Esophagus muscularis mucosa (tissue), 4 donors: Measurements from ENCODE around the gene PPARG.
"Not testable (repeated sequence)": the region's sequence is repeated elsewhere in the genome, so short reads cannot be mapped to it uniquely, and the experiment has no call there.

Experiments
- CTCF ChIP-seq, 3 experiments: fragments of 200-600 bp in 2 of 3; fragments of 450-650 bp in 1 of 3; sonication (generic) in 2 of 3; IDR thresholded peaks; one replicate each; pipeline ENCODE4 v1.5.1; 2017 to 2019; ENCODE audit warnings: antibody characterized with exemption in 3 of 3, mild to moderate bottlenecking in 2 of 3, moderate library complexity in 1 of 3
- EP300 ChIP-seq: sonication (generic); formaldehyde crosslinking; IDR thresholded peaks from one replicate; pipeline ENCODE4 v1.6.1; 2017; ENCODE audit warnings: antibody characterized with exemption
- POLR2A ChIP-seq: fragments of 450-650 bp; IDR thresholded peaks from one replicate; pipeline ENCODE4 v1.6.1; 2017; ENCODE audit warnings: antibody characterized with exemption, moderate library complexity, mild to moderate bottlenecking, low read depth
- POLR2AphosphoS5 ChIP-seq, 2 donors: sonication (generic); formaldehyde crosslinking; IDR thresholded peaks; one replicate each; pipeline ENCODE4 v1.6.1; 2017; ENCODE audit warnings: antibody characterized with exemption in 2 of 2

- TF ChIP-seq CTCF (IDR thresholded peaks at IDR 0.05); POLR2AphosphoS5 (IDR thresholded peaks at IDR 0.05); EP300; POLR2A: not testable (repeated sequence)
Measured at GRCh38 chr3:12479198-12479597, 190.3 kb downstream of the PPARG start.
